Transverse colon (tissue), 4 donors: Measurements from ENCODE around the gene PTGDR2. TPM values are rescaled to one million over a fixed set of nuclear protein-coding genes. Genes with fewer than 3 reads are reported as not detected.

ENCODE experiments used
- DNase-seq: peaks from one replicate; pipeline ENCODE4 v3.0.0-alpha.2; 2019
- H3K27ac ChIP-seq, 4 donors: fragments of 200-600 bp; sonication (generic); 2 replicates each; pipeline ENCODE4 v1.5.1; 2016 to 2018; ENCODE audit warnings: inconsistent platforms in 4 of 4
- H3K27me3 ChIP-seq: fragments of 200-600 bp; sonication (generic); 2 replicates; pipeline ENCODE4 v1.5.1; 2017; ENCODE audit warnings: inconsistent platforms
- H3K36me3 ChIP-seq, 4 donors: fragments of 200-600 bp; sonication (generic); 2 replicates each; pipeline ENCODE4 v1.5.1; 2017 to 2019; ENCODE audit warnings: inconsistent platforms in 4 of 4
- H3K4me1 ChIP-seq, 4 donors: fragments of 200-600 bp; sonication (generic); 2 replicates each; pipeline ENCODE4 v1.5.1; 2017 to 2020; ENCODE audit warnings: inconsistent platforms in 4 of 4
- H3K4me3 ChIP-seq, 4 donors: fragments of 200-600 bp; sonication (generic); 1 replicate in 1 of 4; 2 replicates in 3 of 4; pipeline versions ENCODE4 v1.5.1 to v1.6.1; 2017 to 2019; ENCODE audit warnings: inconsistent platforms in 4 of 4
- H3K9me3 ChIP-seq, 2 donors: fragments of 200-600 bp; sonication (generic); 2 replicates each; pipeline ENCODE4 v1.5.1; 2017 to 2019; ENCODE audit warnings: inconsistent platforms in 2 of 2
- EP300 ChIP-seq: sonication (generic); formaldehyde crosslinking; IDR thresholded peaks from one replicate; pipeline ENCODE4 v1.6.1; 2017; ENCODE audit warnings: antibody characterized with exemption, low read depth
- POLR2A ChIP-seq: fragments of 450-650 bp; IDR thresholded peaks from one replicate; pipeline ENCODE4 v1.6.1; 2016; ENCODE audit warnings: antibody characterized with exemption, mild to moderate bottlenecking, moderate library complexity
- POLR2AphosphoS5 ChIP-seq, 3 donors: sonication (generic); formaldehyde crosslinking; IDR thresholded peaks; one replicate each; pipeline ENCODE4 v1.6.1; 2016; ENCODE audit warnings: antibody characterized with exemption in 3 of 3
- WGBS, 2 donors: methylation state at CpG; one replicate each; pipeline ENCODE4 v1.1.5; 2018; ENCODE audit warnings: low coverage in 1 of 2; 5-methylcytosine and 5-hydroxymethylcytosine counted together
- in situ Hi-C, 4 donors: fragments of 200-750 bp; cut with MboI; loops; one replicate each; pipeline versions ENCODE4 v1.15.0 to v1.15.1; 2017; ENCODE audit warnings: low sequenced_read_pairs in 3 of 4, low pct_ligation_motif_present in 1 of 4, low pct_unique_long_range_greater_than_20kb in 1 of 4
- intact Hi-C: fragments of 100-400 bp; cut with DNase I; formaldehyde crosslinking; loops from one replicate; pipeline ENCODE4 v1.15.1; 2023; ENCODE audit warnings: low total_unique reads
- total RNA-seq, 4 donors: library from RNA; depleted of rRNA; stranded (reverse); fragments of >200 nt; gene quantifications; one replicate each; pipeline ENCODE4 v1.1.0, GENCODE V29; 2016
- TF ChIP-seq, protein P1 (sequence below), 5 experiments: fragments of 200-600 bp in 3 of 5; fragments of 450-650 bp in 2 of 5; sonication (generic) in 3 of 5; IDR thresholded peaks; 1 replicate in 2 of 5; 2 replicates in 3 of 5; pipeline ENCODE4 v1.5.1; 2016 to 2017; ENCODE audit warnings: antibody characterized with exemption in 5 of 5, inconsistent platforms in 3 of 5, mild to moderate bottlenecking in 2 of 5, moderate library complexity in 1 of 5

Gene PTGDR2
- total RNA-seq, 4 donors from 2014 or later, result 3.5 to 36.6 (median 4.5) TPM; not detected in 1

DNA sequence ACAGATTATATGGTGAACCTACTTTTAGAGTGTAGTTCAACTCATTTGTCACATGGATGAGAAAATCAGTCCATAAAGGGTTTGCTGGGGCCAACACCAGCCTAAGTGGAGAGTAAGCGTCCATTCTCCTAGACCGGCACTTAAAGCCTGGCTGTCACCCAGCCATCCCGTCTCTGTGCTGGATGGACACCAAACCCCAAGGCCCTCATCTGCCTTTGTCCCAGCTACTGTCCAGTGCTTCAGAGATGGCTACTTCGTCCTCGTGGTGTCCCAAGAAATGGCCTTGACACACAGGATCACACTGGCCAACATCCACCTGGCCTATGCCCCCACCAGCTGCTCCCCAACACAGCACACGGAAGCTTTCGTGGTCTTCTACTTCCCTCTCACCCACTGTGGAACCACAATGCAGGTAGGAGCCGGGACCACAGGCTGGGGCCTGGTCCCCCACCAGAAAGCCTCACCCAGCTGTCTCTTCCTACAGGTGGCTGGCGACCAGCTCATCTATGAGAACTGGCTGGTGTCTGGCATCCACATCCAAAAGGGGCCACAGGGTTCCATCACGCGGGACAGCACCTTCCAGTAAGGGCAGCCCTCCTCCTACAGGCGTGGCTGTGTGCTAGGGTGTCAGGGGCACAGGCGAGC is 15.1 kb upstream of the PTGDR2 start:
- Histone ChIP-seq H3K4me3 (no peak overlapping the region), H3K27ac (peak overlapping the region in 3 of 4 donors; percentile 39 to 57 (median 41)), H3K36me3 (no peaks in the 10 kb centered on the region), H3K27me3 (no peaks in the 10 kb centered on the region), H3K9me3 (no peaks in the 10 kb centered on the region), H3K4me1 (peaks cover 0 to 4% (median 0%) of the 10 kb centered on the region in 4 donors)
- 76% methylated on average over 13 of the region's 13 CpGs; no CpG with 5 or more reads in 1 of the 2 donors for WGBS, 2 donors
- no peak for DNase-seq
- intact Hi-C loops (no loop called here), in situ Hi-C loops (no loop called here)
- TF ChIP-seq POLR2A (no peak), EP300 (no peak), POLR2AphosphoS5 (IDR thresholded peaks at IDR 0.05) (no peak)
- TF ChIP-seq, protein P1, sequence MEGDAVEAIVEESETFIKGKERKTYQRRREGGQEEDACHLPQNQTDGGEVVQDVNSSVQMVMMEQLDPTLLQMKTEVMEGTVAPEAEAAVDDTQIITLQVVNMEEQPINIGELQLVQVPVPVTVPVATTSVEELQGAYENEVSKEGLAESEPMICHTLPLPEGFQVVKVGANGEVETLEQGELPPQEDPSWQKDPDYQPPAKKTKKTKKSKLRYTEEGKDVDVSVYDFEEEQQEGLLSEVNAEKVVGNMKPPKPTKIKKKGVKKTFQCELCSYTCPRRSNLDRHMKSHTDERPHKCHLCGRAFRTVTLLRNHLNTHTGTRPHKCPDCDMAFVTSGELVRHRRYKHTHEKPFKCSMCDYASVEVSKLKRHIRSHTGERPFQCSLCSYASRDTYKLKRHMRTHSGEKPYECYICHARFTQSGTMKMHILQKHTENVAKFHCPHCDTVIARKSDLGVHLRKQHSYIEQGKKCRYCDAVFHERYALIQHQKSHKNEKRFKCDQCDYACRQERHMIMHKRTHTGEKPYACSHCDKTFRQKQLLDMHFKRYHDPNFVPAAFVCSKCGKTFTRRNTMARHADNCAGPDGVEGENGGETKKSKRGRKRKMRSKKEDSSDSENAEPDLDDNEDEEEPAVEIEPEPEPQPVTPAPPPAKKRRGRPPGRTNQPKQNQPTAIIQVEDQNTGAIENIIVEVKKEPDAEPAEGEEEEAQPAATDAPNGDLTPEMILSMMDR (IDR thresholded peaks at IDR 0.05), result no peak

DNA sequence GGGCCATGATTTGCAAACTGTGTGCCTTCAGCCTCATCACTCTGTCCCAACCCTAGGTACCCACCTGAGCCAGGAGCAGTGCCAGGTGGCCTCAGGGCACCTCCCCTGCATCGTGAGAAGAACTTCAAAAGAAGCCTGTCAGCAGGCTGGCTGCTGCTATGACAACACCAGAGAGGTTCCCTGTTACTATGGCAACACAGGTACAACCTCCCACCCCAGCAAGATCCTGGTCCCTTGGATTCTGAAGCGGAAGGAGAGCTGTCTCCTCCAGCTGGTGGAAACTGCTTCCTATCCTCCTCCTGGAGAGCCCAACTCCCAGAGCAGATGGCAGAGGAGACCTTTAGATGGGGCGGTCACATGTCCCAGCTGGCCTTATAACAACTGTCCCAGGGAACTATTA is 14.5 kb upstream of the PTGDR2 start:
- Histone ChIP-seq H3K9me3 (no peaks in the 10 kb centered on the region), H3K36me3 (no peaks in the 10 kb centered on the region), H3K4me1 (peaks cover 0 to 4% (median 0%) of the 10 kb centered on the region in 4 donors), H3K4me3 (no peak overlapping the region), H3K27ac (peak overlapping the region in 1 of 4 donors; percentile 57), H3K27me3 (no peaks in the 10 kb centered on the region)
- TF ChIP-seq EP300 (no peak), POLR2A (no peak), POLR2AphosphoS5 (IDR thresholded peaks at IDR 0.05) (no peak)
- TF ChIP-seq, protein P1 (IDR thresholded peaks at IDR 0.05), result no peak
- 45% methylated on average over 3 of the region's 3 CpGs; no CpG with 5 or more reads in 1 of the 2 donors for WGBS, 2 donors
- in situ Hi-C loops (no loop called here), intact Hi-C loops (no loop called here)
- DNase-seq, result no peak

DNA sequence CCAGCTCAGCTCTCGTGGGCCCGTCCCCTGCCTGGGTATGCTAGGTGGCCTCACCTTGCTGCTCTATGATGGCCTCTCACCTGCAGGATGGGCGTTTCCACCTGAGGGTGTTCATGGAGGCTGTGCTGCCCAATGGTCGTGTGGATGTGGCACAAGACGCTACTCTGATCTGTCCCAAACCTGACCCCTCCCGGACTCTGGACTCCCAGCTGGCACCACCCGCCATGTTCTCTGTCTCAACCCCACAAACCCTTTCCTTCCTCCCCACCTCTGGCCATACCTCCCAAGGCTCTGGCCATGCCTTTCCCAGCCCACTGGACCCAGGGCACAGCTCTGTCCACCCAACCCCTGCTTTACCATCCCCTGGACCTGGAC is 13.7 kb upstream of the PTGDR2 start:
- no peak overlapping the region for H3K4me3 ChIP-seq
- no peaks in the 10 kb centered on the region for H3K9me3 ChIP-seq
- WGBS, 2 donors, result 73 to 91% methylated on average over 3 to 7 of the region's 7 CpGs
- H3K27ac ChIP-seq, result no peak overlapping the region
- no peaks in the 10 kb centered on the region for H3K27me3 ChIP-seq
- TF ChIP-seq EP300 (no peak), POLR2AphosphoS5 (IDR thresholded peaks at IDR 0.05) (no peak), POLR2A (no peak)
- TF ChIP-seq, protein P1 (IDR thresholded peaks at IDR 0.05), result no peak
- intact Hi-C loops, result no loop called here
- peaks cover 0 to 4% (median 0%) of the 10 kb centered on the region in 4 donors for H3K4me1 ChIP-seq
- in situ Hi-C loops, result no loop called here
- DNase-seq, result no peak
- no peaks in the 10 kb centered on the region for H3K36me3 ChIP-seq

DNA sequence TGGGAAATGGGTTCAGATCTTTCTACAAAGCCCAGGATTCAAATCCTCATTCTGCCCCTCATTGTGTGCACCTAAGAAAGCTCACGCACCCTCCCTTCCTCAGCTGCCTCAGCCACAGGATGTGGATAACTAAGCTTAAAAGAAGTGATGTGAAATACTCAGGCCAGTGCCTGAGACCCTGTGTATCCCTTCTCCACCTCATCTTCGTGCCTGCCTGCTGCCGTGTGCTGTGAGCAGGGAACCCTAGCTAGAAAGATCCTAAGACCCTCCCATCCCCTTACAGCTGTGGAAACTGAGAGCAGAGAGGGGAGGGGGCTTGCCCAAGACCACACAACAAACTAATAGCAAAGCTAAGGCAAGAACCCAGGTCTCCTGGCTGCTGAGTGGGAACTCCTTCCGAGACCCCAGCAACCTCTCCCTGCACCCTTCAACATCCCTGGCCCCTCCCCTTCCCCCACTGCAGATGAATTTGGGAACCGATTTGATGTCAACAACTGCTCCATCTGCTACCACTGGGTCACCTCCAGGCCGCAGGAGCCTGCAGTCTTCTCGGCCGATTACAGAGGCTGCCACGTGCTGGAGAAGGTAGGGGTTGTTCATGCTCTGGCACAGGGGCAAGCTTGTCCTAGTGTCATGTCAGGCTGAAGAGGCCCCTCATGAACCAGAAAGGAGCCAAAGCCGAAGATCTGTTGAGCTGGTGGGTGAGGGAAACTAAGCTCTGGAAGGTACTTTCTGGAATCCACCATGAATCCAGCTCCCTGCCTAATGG is 13.1 kb upstream of the PTGDR2 start:
- Histone ChIP-seq H3K9me3 (no peaks in the 10 kb centered on the region), H3K4me1 (peaks cover 0 to 4% (median 0%) of the 10 kb centered on the region in 4 donors), H3K27me3 (no peaks in the 10 kb centered on the region), H3K36me3 (no peaks in the 10 kb centered on the region), H3K4me3 (no peak overlapping the region), H3K27ac (no peak overlapping the region)
- no peak for TF ChIP-seq POLR2A
- TF ChIP-seq, protein P1 (IDR thresholded peaks at IDR 0.05), result no peak
- TF ChIP-seq POLR2AphosphoS5 (IDR thresholded peaks at IDR 0.05), result no peak
- TF ChIP-seq EP300, result no peak
- intact Hi-C loops (no loop called here), in situ Hi-C loops (no loop called here)
- WGBS, 2 donors, result 86% methylated on average over 10 of the region's 10 CpGs; no CpG with 5 or more reads in 1 of the 2 donors
- DNase-seq, result no peak
